HEK293T (cell line): ENCODE measurements around the gene FILIP1.

Experiments used
- ARNT ChIP-seq: fragments of 450-650 bp; IDR thresholded peaks from 2 replicates; pipeline ENCODE4 v1.6.1; 2017; ENCODE audit warnings: mild to moderate bottlenecking
- BHLHE40 ChIP-seq: fragments of 450-650 bp; IDR thresholded peaks from 2 replicates; pipeline ENCODE4 v1.6.1; 2016; ENCODE audit warnings: mild to moderate bottlenecking, moderate library complexity, borderline replicate concordance
- FOXA1 ChIP-seq: fragments of 450-650 bp; IDR thresholded peaks from 2 replicates; pipeline ENCODE4 v1.6.1; 2016; ENCODE audit warnings: mild to moderate bottlenecking
- FOXM1 ChIP-seq: fragments of 450-650 bp; IDR thresholded peaks from 2 replicates; pipeline ENCODE4 v1.6.1; 2017; ENCODE audit warnings: mild to moderate bottlenecking, borderline replicate concordance
- LEF1 ChIP-seq: fragments of 450-650 bp; IDR thresholded peaks from 2 replicates; pipeline ENCODE4 v1.6.1; 2017; ENCODE audit warnings: mild to moderate bottlenecking, borderline replicate concordance
- SP1 ChIP-seq: fragments of 450-650 bp; IDR thresholded peaks from 2 replicates; pipeline ENCODE4 v1.6.1; 2017
- TF ChIP-seq, protein P1 (sequence below): fragments of 450-650 bp; IDR thresholded peaks from 2 replicates; pipeline ENCODE4 v1.6.1; 2016

DNA sequence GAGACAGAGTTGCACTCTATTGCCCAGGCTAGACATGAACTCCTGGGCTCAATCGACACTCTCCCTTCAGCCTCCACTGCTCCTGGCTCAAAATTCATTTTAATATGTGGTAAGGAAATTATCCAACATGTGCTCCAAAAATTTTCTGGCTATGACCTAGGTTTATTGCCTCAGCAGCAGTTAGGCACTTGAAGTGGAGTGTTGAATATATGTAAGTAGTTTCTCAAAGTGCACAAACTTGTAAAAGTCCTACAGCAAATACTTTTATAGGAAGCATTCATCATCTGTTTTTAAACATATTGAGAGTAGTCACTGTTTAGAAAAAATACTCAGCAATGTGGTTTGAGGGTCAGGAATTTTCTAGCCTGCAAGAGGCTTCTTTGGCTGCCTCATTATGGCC, 13.2 kb downstream of the FILIP1 start:
- TF ChIP-seq, protein P1, sequence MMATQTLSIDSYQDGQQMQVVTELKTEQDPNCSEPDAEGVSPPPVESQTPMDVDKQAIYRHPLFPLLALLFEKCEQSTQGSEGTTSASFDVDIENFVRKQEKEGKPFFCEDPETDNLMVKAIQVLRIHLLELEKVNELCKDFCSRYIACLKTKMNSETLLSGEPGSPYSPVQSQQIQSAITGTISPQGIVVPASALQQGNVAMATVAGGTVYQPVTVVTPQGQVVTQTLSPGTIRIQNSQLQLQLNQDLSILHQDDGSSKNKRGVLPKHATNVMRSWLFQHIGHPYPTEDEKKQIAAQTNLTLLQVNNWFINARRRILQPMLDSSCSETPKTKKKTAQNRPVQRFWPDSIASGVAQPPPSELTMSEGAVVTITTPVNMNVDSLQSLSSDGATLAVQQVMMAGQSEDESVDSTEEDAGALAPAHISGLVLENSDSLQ: no peak
- TF ChIP-seq FOXM1 (no peak), FOXA1 (no peak), BHLHE40 (no peak), ARNT (no peak), SP1 (no peak), LEF1 (no peak)
